ENCODE data around the gene BCCIP. TPM values are rescaled to one million over a fixed set of nuclear protein-coding genes. Genes with fewer than 3 reads are reported as not detected.

Gene BCCIP
- total and polyA plus RNA-seq, 12 donors = 20.5 to 103 (median 38.8) TPM

GRCh38 chr10:125880719-125881118 is 57.4 kb downstream of the BCCIP start:
- Histone ChIP-seq H3K27ac (peak overlapping the region; percentile 3 to 81 (median 52)), H3K36me3 (replicated peaks in 1 of 2) (no peaks in the 10 kb centered on the region), H3K27me3 (no peaks in the 10 kb centered on the region), H3K4me3 (no peak overlapping the region), H3K4me1 (replicated peaks in 1 of 2) (peaks cover 0 to 20% of the 10 kb centered on the region in 2 donors), H3K9me3 (replicated peaks in 1 of 3) (no peaks in the 10 kb centered on the region)
- WGBS, 4 donors = 36 to 49% (median 44%) methylated on average over 6 of the region's 6 CpGs
- DNase-seq = peak in 1 of 7 donors; percentile 15
- intact Hi-C loops (cut with DNase I) = no loop called here
- TF ChIP-seq POLR2A (IDR thresholded peaks at IDR 0.05) (no peak), CTCF (IDR thresholded peaks at IDR 0.05) (no peak)

GRCh38 chr10:125881192-125881591 is 57.8 kb downstream of the BCCIP start, which contains the start of gene DHX32:
DHX32 (minus strand) TSS chr10:125881292; CDS start chr10:125880824, 468 bp downstream.
- DNase-seq = peak in 3 of 7 donors; percentile 5 to 28 (median 17)
- Histone ChIP-seq H3K4me1 (replicated peaks in 1 of 2) (peaks cover 0 to 20% of the 10 kb centered on the region in 2 donors), H3K27ac (peak within 1 kb of the TSS; percentile 3 to 81 (median 63)), H3K9me3 (replicated peaks in 1 of 3) (no peaks in the 10 kb centered on the region), H3K4me3 (no peak within 1 kb of the TSS), H3K27me3 (no peaks in the 10 kb centered on the region), H3K36me3 (replicated peaks in 1 of 2) (no peaks in the 10 kb centered on the region)
- TF ChIP-seq CTCF (IDR thresholded peaks at IDR 0.05) = no peak
- 35 to 60% (median 47%) methylated on average over 4 of the region's 4 CpGs for WGBS, 4 donors
- intact Hi-C loops (cut with DNase I) = no loop called here

- DNase-seq = no peak
- Histone ChIP-seq H3K9me3 (replicated peaks in 1 of 3) (no peaks in the 10 kb centered on the region), H3K4me1 (replicated peaks in 1 of 2) (peaks cover 0 to 20% of the 10 kb centered on the region in 2 donors), H3K27me3 (no peaks in the 10 kb centered on the region), H3K27ac (no peak overlapping the region), H3K4me3 (no peak overlapping the region), H3K36me3 (replicated peaks in 1 of 2) (no peaks in the 10 kb centered on the region)
- intact Hi-C loops (cut with DNase I) = no loop called here
- TF ChIP-seq POLR2A (IDR thresholded peaks at IDR 0.05) = no peak
- TF ChIP-seq CTCF (IDR thresholded peaks at IDR 0.05) = no peak
- WGBS, 4 donors = 69 to 85% (median 73%) methylated on average over 1 of the region's 1 CpG
Observed at GRCh38 chr10:125882596-125882995, 59.2 kb downstream of the BCCIP start.

- Histone ChIP-seq H3K4me1 (replicated peaks in 1 of 2) (peaks cover 0 to 20% of the 10 kb centered on the region in 2 donors), H3K4me3 (no peak overlapping the region), H3K9me3 (replicated peaks in 1 of 3) (no peaks in the 10 kb centered on the region), H3K27me3 (no peaks in the 10 kb centered on the region), H3K27ac (no peak overlapping the region), H3K36me3 (replicated peaks in 1 of 2) (no peaks in the 10 kb centered on the region)
- DNase-seq = no peak
- TF ChIP-seq POLR2A (IDR thresholded peaks at IDR 0.05) = no peak
- TF ChIP-seq CTCF (IDR thresholded peaks at IDR 0.05) = no peak
- WGBS, 4 donors = 84 to 96% (median 91%) methylated on average over 3 of the region's 3 CpGs
- intact Hi-C loops (cut with DNase I) = no loop called here
Observed at GRCh38 chr10:125883211-125883610, 59.9 kb downstream of the BCCIP start.

MicroRNAs within 50 kb of the gene (microRNA counts, 767-probe panel; counts per million panel counts)
- 0 counts per million in 2 donors for microRNA hsa-miR-4484

Small RNAs within 50 kb of the gene (microRNA-seq; reads per million reads assigned to microRNA genes)
- gene MIR4484 = 1.5 to 2.7 (median 2.0) reads per million in 3 donors

Small RNAs within 50 kb of the gene (small RNA-seq; reads per million reads assigned to genes)
- gene MIR4484 = 0.12 to 0.33 reads per million in 2 donors
- 0 reads per million in 2 donors for gene RF00017

Other genes starting within 250 kb of the BCCIP start
- not detected for gene TEX36, start 140.4 kb upstream of the BCCIP start, total RNA-seq
- not detected for gene TEX36, start 140.4 kb upstream of the BCCIP start, polyA plus RNA-seq
- gene EDRF1, start 103.8 kb upstream of the BCCIP start, total RNA-seq = 10 to 100 TPM in 8 of 9 donors, 1 to 10 TPM in 1; 8.1 to 34.4 (median 15.4) TPM
- 10 to 100 TPM; 13.3 to 35.9 (median 21.7) TPM for gene EDRF1, start 103.8 kb upstream of the BCCIP start, polyA plus RNA-seq
- under 1 TPM in 3 of 9 donors, not detected in 6; 0.11 to 0.26 (median 0.11) TPM for gene MMP21, start 47.7 kb upstream of the BCCIP start, total RNA-seq
- under 1 TPM in 2 of 3 donors, not detected in 1; 0.24 to 0.27 TPM for gene MMP21, start 47.7 kb upstream of the BCCIP start, polyA plus RNA-seq
- 100 to 1,000 TPM in 1 of 9 donors, 10 to 100 TPM in 8; 41.1 to 122 (median 59.8) TPM for gene UROS, start 288 bp upstream of the BCCIP start, total RNA-seq
- gene UROS, start 288 bp upstream of the BCCIP start, polyA plus RNA-seq = 10 to 100 TPM; 53.9 to 86.7 (median 72.2) TPM
- 100 to 1,000 TPM in 1 of 9 donors, 10 to 100 TPM in 8; 22.0 to 100 (median 43.3) TPM for gene DHX32, start 57.7 kb downstream of the BCCIP start, total RNA-seq
- 10 to 100 TPM; 24.5 to 40.1 (median 28.1) TPM for gene DHX32, start 57.7 kb downstream of the BCCIP start, polyA plus RNA-seq
- 10 to 100 TPM in 2 of 9 donors, 1 to 10 TPM in 7; 1.7 to 23.7 (median 3.9) TPM for gene FANK1, start 73.0 kb downstream of the BCCIP start, total RNA-seq
- 10 to 100 TPM in 2 of 3 donors, 1 to 10 TPM in 1; 3.7 to 19.1 (median 17.9) TPM for gene FANK1, start 73.0 kb downstream of the BCCIP start, polyA plus RNA-seq